SK-N-SH (cell line): Measurements from ENCODE around the gene ABCC3. TPM values are rescaled to one million over a fixed set of nuclear protein-coding genes. Genes with fewer than 3 reads are reported as not detected.
A peak's percentile ranks its signal among the peaks of the same experiment; 100 is the strongest.

ENCODE experiments used
- CTCF ChIA-PET: fragments of 300-600, 350-600 bp; formaldehyde crosslinking; extraction: SDS; loops from one replicate; lab custom pipeline; 2021; lab: Yijun Ruan, JAX
- POLR2A ChIA-PET: fragments of 350-600 bp; sonication (Branson Sonifier 250); formaldehyde crosslinking; extraction: SDS; loops from one replicate; lab custom pipeline; 2020; ENCODE audit warnings: antibody characterized with exemption, inconsistent platforms; lab: Yijun Ruan, JAX
- DNase-seq: peaks from one replicate; pipeline ENCODE4 v3.0.0; 2012
- H2AFZ ChIP-seq: fragments of 200-600 bp; sonication (generic); 2 replicates; pipeline ENCODE4 v1.8.1; 2016; ENCODE audit warnings: antibody characterized with exemption, mild to moderate bottlenecking, low read depth
- H3F3A ChIP-seq: fragments of 200-600 bp; sonication (generic); replicated peaks from 2 replicates; pipeline ENCODE3; 2016; ENCODE audit warnings: antibody characterized with exemption, mild to moderate bottlenecking; ENCODE audit not compliant: insufficient read depth
- H3K27ac ChIP-seq, 2 experiments: fragments of 200-500 bp in 1 of 2; fragments of 200-600 bp in 1 of 2; sonication (Bioruptor generic) in 1 of 2; sonication (generic), shearing (Covaris generic) in 1 of 2; 2 replicates each; pipeline versions ENCODE4 v1.5.1 to v1.6.1; 2014 to 2016; ENCODE audit warnings: low read depth in 2 of 2, inconsistent platforms in 1 of 2, low read length in 1 of 2, mild to moderate bottlenecking in 1 of 2, mixed read lengths in 1 of 2
- H3K27me3 ChIP-seq: fragments of 200-600 bp; sonication (generic), shearing (Covaris generic); 2 replicates; pipeline ENCODE4 v1.6.1; 2016; ENCODE audit warnings: mixed run types; ENCODE audit not compliant: insufficient read depth
- H3K36me3 ChIP-seq, 2 experiments: fragments of 200-500 bp in 1 of 2; fragments of 200-600 bp in 1 of 2; sonication (Bioruptor generic) in 1 of 2; sonication (generic) in 1 of 2; replicated peaks in 1 of 2; 2 replicates each; pipeline versions ENCODE3 to v1.5.1; 2014 to 2016; ENCODE audit warnings: low read length in 1 of 2, mild to moderate bottlenecking in 1 of 2; ENCODE audit not compliant: insufficient read depth in 2 of 2, control insufficient read depth in 1 of 2
- H3K4me1 ChIP-seq, 2 experiments: fragments of 200-500 bp in 1 of 2; fragments of 200-600 bp in 1 of 2; sonication (Bioruptor generic) in 1 of 2; sonication (generic), shearing (Covaris generic) in 1 of 2; 2 replicates each; pipeline versions ENCODE4 v1.5.1 to v1.6.1; 2014 to 2016; ENCODE audit warnings: low read depth in 1 of 2, low read length in 1 of 2, mixed run types in 1 of 2; ENCODE audit not compliant: insufficient read depth in 2 of 2, control insufficient read depth in 1 of 2
- H3K4me2 ChIP-seq: fragments of 200-600 bp; sonication (generic), shearing (Covaris generic); 2 replicates; pipeline ENCODE4 v1.6.1; 2017; ENCODE audit warnings: mixed run types
- H3K4me3 ChIP-seq, 2 experiments: fragments of 200-500 bp in 1 of 2; fragments of 200-600 bp in 1 of 2; sonication (Bioruptor generic) in 1 of 2; sonication (generic), shearing (Covaris generic) in 1 of 2; 2 replicates each; pipeline versions ENCODE4 v1.5.1 to v1.8.1; 2014 to 2016; ENCODE audit warnings: low read depth in 2 of 2, inconsistent platforms in 1 of 2, low read length in 1 of 2, mild to moderate bottlenecking in 1 of 2, mixed read lengths in 1 of 2, moderate library complexity in 1 of 2
- H3K79me2 ChIP-seq: fragments of 200-600 bp; sonication (generic); 2 replicates; pipeline ENCODE4 v1.8.1; 2017; ENCODE audit warnings: mild to moderate bottlenecking; ENCODE audit not compliant: insufficient read depth
- H3K9ac ChIP-seq: fragments of 200-600 bp; sonication (generic); 2 replicates; pipeline ENCODE4 v1.6.1; 2017; ENCODE audit warnings: mixed run types
- H3K9me2 ChIP-seq: fragments of 200-600 bp; sonication (generic); 2 replicates; pipeline ENCODE4 v1.6.1; 2017; ENCODE audit warnings: mixed run types
- H3K9me3 ChIP-seq: fragments of 200-600 bp; sonication (generic); 2 replicates; pipeline ENCODE4 v1.6.1; 2017; ENCODE audit warnings: mixed run types, mild to moderate bottlenecking, moderate library complexity
- H4K20me1 ChIP-seq: fragments of 200-600 bp; sonication (generic); 2 replicates; pipeline ENCODE4 v1.6.1; 2017; ENCODE audit warnings: mild to moderate bottlenecking, mixed run types; ENCODE audit not compliant: insufficient read depth
- CHD2 ChIP-seq: fragments of 150-350 bp; IDR thresholded peaks from 2 replicates; pipeline ENCODE4 v1.6.1; 2018; ENCODE audit warnings: low read length; ENCODE audit not compliant: partially characterized antibody
- CTCF ChIP-seq: fragments of 200-600 bp; sonication (generic); IDR thresholded peaks from 2 replicates; pipeline ENCODE4 v1.6.1; 2017; ENCODE audit warnings: antibody characterized with exemption, mild to moderate bottlenecking, moderate library complexity
- EZH2phosphoT487 ChIP-seq: fragments of 200-600 bp; sonication (generic); IDR thresholded peaks from 2 replicates; pipeline ENCODE4 v1.6.1; 2017; ENCODE audit warnings: low read depth, mixed run types, mild to moderate bottlenecking, antibody characterized with exemption, moderate library complexity, borderline replicate concordance
- FOXJ3 ChIP-seq: sonication (generic); formaldehyde crosslinking; IDR thresholded peaks from 2 replicates; pipeline ENCODE4 v1.5.1; 2020; ENCODE audit warnings: mild to moderate bottlenecking, missing genetic modification reagents
- GATA2 ChIP-seq: sonication (generic); formaldehyde crosslinking; IDR thresholded peaks from 2 replicates; pipeline ENCODE4 v1.5.0; 2020; ENCODE audit warnings: mild to moderate bottlenecking, missing genetic modification reagents
- IRF3 ChIP-seq: fragments of 150-350 bp; IDR thresholded peaks from 2 replicates; pipeline ENCODE4 v1.6.1; 2016; ENCODE audit warnings: mild to moderate bottlenecking, low read depth, low read length
- MAX ChIP-seq: IDR thresholded peaks from 2 replicates; pipeline ENCODE4 v1.4.0; 2012; ENCODE audit warnings: low read depth
- MEF2A ChIP-seq: IDR thresholded peaks from 2 replicates; pipeline ENCODE4 v1.4.0; 2012; ENCODE audit warnings: low read depth, borderline replicate concordance
- RXRA ChIP-seq: IDR thresholded peaks from 2 replicates; pipeline ENCODE4 v1.4.0; 2012; ENCODE audit warnings: low read depth, mild to moderate bottlenecking, borderline replicate concordance
- TCF12 ChIP-seq: IDR thresholded peaks from 2 replicates; pipeline ENCODE4 v1.4.0; 2012
- WGBS: methylation state at CpG from one replicate; pipeline ENCODE4 v1.1.6; 2017; ENCODE audit warnings: low lambda C conversion rate; 5-methylcytosine and 5-hydroxymethylcytosine counted together
- polyA plus RNA-seq, 3 experiments: library from polyadenylated mRNA; depleted of rRNA; stranded (reverse); fragments of >200 nt; gene quantifications; 2 replicates each; pipeline ENCODE4 v1.2.3, GENCODE V29; 2012

Gene ABCC3
- polyA plus RNA-seq, 1 of the 3 experiments (the other 2 are of a cell fraction): 185 TPM

- Histone ChIP-seq H3K4me2 (peak overlapping the region; percentile 72), H3K27ac (peak overlapping the region; percentile 92 to 98), H4K20me1 (peaks cover 55% of the 10 kb centered on the region), H3K9me2 (no peaks in the 10 kb centered on the region), H3K27me3 (no peaks in the 10 kb centered on the region), H3K4me1 (peaks cover 4 to 6% of the 10 kb centered on the region in 2 experiments; a peak in 2 of 4 replicates), H3K36me3 (peaks cover 0 to 2% of the 10 kb centered on the region in 2 experiments), H3K4me3 (peak overlapping the region; percentile 68 to 86), H3K79me2 (peaks cover 58% of the 10 kb centered on the region), H2AFZ (peak overlapping the region; percentile 88; the same call in 1 of the 2 replicates), H3F3A (peaks cover 8% of the 10 kb centered on the region), H3K9ac (peak overlapping the region; percentile 95), H3K9me3 (no peaks in the 10 kb centered on the region)
- 1% methylated on average over 25 of the region's 25 CpGs for WGBS
- DNase-seq: no peak
- TF ChIP-seq GATA2 (CRISPR knock-in tag) (no peak), MEF2A (no peak), FOXJ3 (CRISPR knock-in tag) (no peak), RXRA (no peak), CHD2 (no peak), CTCF (no peak), MAX (no peak), TCF12 (no peak), EZH2phosphoT487 (no peak), IRF3 (no peak)
- CTCF ChIA-PET: interaction anchor here (1.0 to 2.5 kb wide), 5 partner anchors 11 to 169 kb away, joined by 3 to 9 read pairs (median 3); no protein-coding TSS in a partner anchor
- POLR2A ChIA-PET: interaction anchor here (0.6 to 2.4 kb wide), 5 partner anchors 11 to 187 kb away, joined by 3 to 27 read pairs (median 4); partner anchors contain the start of genes ANKRD40 and TOB1
Measured at GRCh38 chr17:50719924-50720794, 85.5 kb downstream of the ABCC3 start.
